GM19397 (cell line): ENCODE data around the gene WRAP53.

Experiments used
- ATAC-seq: cut with Tn5 transposase; IDR thresholded peaks from one replicate; pipeline ENCODE4 v1.9.1; 2021; ENCODE audit warnings: mild to moderate bottlenecking, moderate library complexity; ENCODE audit not compliant: unreplicated experiment

The WRAP53 gene

DNA sequence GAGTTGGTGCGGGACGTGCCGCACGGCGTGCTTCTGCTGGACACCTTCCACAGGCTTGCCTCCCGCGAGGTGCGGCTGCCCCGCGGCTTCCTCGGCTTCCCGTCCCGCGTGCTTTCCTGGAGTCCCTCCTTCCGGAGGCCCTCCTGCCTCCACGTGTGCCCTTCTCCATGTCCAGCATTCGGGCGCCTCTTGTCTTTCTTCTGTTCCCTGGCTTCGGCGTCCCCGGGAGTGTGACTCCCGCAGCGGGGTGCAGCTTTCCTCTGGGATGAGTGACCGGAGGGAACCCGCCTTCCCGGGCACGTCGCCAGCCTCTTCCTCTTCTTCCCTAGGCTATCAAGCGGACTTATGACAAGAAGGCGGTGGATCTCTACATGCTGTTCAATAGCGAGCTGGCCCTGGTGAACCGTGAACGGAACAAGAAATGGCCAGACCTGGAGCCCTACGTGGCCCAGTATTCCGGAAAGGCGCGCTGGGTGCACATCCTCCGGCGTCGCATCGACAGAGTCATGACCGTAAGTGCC, 52.3 kb downstream of the WRAP53 start:
- ATAC-seq, result no peak

DNA sequence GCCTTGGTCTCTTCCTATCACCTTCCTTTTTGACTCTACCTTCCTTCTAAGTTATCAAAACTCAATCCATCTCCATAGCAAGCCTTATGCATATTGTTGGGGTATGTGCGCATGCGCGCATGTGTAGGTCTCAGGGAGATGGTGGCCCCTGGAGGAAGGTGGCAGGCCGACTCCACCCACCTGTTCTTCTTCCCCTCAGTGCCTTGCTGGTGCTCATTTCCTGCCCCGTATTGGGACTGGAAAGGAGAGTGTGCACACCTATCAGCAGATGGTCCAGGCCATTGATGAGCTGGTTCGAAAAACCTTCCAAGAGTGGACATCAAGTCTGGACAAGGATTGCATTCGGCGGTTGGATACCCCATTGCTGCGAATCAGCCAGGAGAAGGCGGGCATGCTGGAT, 54.5 kb downstream of the WRAP53 start:
- ATAC-seq, result no peak

DNA sequence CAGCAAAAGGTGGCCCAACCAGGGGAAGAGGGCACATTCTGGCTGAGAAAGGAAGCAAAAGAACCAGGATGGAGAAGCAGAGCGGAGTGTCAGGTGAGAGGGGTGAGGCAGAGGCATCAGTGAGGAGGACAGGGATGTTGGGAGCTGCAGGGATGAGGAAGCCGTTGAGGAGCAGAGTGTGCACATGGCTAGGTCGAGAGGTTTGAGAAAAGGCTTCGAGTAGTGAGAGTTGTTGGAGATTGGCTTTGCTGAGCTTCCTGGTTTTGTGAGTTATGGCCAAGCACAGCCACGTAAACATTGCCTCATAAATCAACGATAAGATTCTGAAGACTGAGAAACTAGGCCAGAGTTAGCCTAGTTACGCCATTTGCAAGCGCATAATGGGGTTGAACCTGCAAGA, 56.1 kb downstream of the WRAP53 start:
- ATAC-seq, result no peak

DNA sequence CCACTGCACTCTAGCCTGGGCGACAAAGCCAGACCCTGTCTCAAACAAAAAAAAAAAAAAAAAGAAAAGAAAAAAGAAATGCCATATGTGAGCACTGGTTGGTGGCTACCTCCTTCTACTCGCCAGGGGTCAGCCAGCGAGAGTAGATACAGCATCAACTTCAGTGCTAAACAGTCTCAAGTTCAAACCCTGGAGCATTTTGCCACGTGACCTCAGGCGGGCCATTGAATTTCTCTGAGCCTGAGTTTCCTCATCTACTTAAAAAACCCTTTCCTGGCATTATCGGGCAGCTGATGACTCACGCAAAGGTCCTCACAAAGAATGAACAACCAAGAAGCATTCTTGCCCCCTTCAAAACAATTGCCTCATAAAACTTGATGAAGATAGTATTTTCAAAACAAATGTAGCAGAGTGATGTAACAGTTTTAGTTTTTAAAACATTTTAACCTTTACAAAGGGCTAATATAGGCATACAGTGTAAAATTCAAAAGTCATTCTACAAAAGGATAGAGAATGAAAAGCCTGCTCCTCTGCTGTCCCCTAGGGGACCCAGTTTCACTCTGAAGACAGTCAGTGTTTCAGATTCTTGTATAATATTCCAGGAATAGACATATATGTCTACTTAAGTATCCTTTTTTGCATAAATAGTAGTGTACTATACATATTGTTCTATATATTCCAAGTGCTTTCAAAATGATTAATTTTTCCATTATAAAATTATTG, 57.6 kb downstream of the WRAP53 start:
- no peak for ATAC-seq

DNA sequence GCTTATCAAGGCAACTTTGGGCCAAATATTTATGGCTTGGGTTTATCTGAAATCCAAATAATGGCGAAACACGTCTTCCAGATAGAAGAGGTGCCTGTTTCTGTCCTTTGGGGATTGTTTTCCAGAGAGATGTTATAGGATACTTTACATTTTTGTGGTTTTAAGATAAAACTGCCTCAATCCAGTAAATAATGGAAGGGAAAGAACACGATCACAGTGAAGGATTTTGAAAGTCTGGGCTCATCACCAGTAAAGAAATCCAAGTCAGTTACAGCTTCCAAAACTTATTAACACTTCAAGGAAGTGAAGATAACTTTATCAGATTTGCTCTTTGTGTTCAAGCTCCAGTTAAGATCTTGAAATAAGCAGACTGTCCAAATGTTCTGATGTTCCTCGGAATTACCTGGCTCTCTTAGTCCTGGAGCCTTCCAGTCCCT, 59.4 kb downstream of the WRAP53 start:
- ATAC-seq, result no peak

DNA sequence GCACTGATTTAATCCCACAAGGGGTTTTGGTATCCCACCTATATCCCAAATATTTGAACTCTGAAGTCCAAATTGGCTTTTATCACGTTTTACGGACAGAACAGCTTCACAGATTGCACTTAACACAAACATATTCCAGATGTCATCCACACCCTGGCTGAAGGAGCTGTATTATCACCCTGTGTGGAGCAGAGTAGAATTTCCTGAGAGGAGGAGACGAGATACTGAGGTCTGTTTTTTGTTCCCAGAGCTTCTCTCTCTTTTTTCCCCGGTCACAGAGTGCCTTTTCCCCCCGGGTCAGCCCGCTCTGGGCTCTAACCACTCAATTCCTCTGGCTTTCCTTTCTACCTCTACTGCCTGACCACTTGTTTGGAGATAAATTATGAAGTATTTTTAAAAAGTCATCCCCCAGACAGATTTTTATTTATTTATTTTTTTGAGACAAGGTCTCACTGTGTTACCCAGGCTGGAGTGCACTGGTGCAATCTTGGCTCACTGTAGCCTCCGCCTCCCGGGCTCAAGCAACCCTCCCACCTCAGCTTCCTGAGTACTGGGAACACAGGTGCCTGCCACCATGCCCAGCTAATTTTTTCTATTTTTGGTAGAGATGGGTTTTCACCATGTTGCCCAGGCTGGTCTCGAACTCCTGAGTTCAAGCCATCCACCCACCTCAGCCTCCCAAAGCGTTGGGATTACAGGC, 59.9 kb downstream of the WRAP53 start:
- no peak for ATAC-seq

DNA sequence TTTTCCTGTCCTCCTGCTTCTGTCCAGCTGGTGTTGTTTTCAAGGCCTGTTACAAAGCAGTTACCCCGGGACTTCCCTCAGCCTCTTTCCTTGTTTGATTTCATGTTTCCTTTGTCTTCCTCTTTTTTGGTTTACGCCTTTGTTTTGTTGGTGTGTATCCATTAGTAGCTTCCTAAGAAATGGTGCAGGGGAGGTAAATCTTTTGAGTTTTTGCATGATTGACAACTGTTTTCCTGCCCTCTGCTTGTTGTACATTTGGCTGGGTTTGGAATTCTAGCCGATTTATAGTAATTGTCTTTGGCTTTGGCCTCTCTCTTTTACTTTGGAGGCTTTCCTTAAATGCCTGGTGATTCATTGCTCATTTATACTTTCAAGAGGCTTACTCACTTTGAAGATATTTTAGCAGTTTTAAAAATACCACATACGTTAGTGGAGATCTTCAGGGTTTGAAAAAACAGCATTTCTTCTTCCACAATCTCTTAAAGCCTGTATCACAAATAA, 62.1 kb downstream of the WRAP53 start:
- no peak for ATAC-seq
